ENCODE data around the gene NTRK2.

GRCh38 chr9:84688956-84689355 lies 19.4 kb downstream of the NTRK2 start:
- TF ChIP-seq, protein P1, sequence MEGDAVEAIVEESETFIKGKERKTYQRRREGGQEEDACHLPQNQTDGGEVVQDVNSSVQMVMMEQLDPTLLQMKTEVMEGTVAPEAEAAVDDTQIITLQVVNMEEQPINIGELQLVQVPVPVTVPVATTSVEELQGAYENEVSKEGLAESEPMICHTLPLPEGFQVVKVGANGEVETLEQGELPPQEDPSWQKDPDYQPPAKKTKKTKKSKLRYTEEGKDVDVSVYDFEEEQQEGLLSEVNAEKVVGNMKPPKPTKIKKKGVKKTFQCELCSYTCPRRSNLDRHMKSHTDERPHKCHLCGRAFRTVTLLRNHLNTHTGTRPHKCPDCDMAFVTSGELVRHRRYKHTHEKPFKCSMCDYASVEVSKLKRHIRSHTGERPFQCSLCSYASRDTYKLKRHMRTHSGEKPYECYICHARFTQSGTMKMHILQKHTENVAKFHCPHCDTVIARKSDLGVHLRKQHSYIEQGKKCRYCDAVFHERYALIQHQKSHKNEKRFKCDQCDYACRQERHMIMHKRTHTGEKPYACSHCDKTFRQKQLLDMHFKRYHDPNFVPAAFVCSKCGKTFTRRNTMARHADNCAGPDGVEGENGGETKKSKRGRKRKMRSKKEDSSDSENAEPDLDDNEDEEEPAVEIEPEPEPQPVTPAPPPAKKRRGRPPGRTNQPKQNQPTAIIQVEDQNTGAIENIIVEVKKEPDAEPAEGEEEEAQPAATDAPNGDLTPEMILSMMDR (IDR thresholded peaks at IDR 0.05; ENCODE audit: low read length): no peak
- no peak for TF ChIP-seq EZH2 (IDR thresholded peaks at IDR 0.05; ENCODE audit: borderline replicate concordance, low read length)
